Ishikawa (cell line): Measurements from ENCODE around the gene CMTM5.

Experiments used
- CEBPB ChIP-seq: IDR thresholded peaks from 2 replicates; pipeline ENCODE4 v1.6.1; 2012
- CREB1 ChIP-seq: IDR thresholded peaks from 2 replicates; pipeline ENCODE4 v1.6.1; 2012; ENCODE audit warnings: low read depth
- EGR1 ChIP-seq: IDR thresholded peaks from 2 replicates; pipeline ENCODE4 v1.6.1; 2012
- EP300 ChIP-seq: IDR thresholded peaks from 2 replicates; pipeline ENCODE4 v1.6.1; 2012; ENCODE audit warnings: borderline replicate concordance
- FOXM1 ChIP-seq: IDR thresholded peaks from 2 replicates; pipeline ENCODE4 v1.6.1; 2012; ENCODE audit warnings: low read depth, borderline replicate concordance
- NFIC ChIP-seq: IDR thresholded peaks from 2 replicates; pipeline ENCODE4 v1.6.1; 2012
- RAD21 ChIP-seq: IDR thresholded peaks from 2 replicates; pipeline ENCODE4 v1.6.1; 2012; ENCODE audit warnings: low read depth
- TAF1 ChIP-seq: IDR thresholded peaks from 2 replicates; pipeline ENCODE4 v1.6.1; 2012; ENCODE audit warnings: low read depth, mild to moderate bottlenecking
- TCF12 ChIP-seq: IDR thresholded peaks from 2 replicates; pipeline ENCODE4 v1.6.1; 2012; ENCODE audit warnings: low read depth
- TEAD4 ChIP-seq: IDR thresholded peaks from 2 replicates; pipeline ENCODE4 v1.6.1; 2012
- YY1 ChIP-seq: IDR thresholded peaks from 2 replicates; pipeline ENCODE4 v1.6.1; 2012; ENCODE audit warnings: low read depth
- ZBTB7A ChIP-seq: IDR thresholded peaks from 2 replicates; pipeline ENCODE4 v1.6.1; 2012; ENCODE audit warnings: low read depth
- TF ChIP-seq, protein P1 (sequence below): IDR thresholded peaks from 2 replicates; pipeline ENCODE4 v1.6.1; 2012
- TF ChIP-seq, protein P2 (sequence below): IDR thresholded peaks from 2 replicates; pipeline ENCODE4 v1.6.1; 2012
- TF ChIP-seq, protein P3 (sequence below): IDR thresholded peaks from 2 replicates; pipeline ENCODE4 v1.6.1; 2012; ENCODE audit warnings: low read depth, mild to moderate bottlenecking

Gene CMTM5

DNA sequence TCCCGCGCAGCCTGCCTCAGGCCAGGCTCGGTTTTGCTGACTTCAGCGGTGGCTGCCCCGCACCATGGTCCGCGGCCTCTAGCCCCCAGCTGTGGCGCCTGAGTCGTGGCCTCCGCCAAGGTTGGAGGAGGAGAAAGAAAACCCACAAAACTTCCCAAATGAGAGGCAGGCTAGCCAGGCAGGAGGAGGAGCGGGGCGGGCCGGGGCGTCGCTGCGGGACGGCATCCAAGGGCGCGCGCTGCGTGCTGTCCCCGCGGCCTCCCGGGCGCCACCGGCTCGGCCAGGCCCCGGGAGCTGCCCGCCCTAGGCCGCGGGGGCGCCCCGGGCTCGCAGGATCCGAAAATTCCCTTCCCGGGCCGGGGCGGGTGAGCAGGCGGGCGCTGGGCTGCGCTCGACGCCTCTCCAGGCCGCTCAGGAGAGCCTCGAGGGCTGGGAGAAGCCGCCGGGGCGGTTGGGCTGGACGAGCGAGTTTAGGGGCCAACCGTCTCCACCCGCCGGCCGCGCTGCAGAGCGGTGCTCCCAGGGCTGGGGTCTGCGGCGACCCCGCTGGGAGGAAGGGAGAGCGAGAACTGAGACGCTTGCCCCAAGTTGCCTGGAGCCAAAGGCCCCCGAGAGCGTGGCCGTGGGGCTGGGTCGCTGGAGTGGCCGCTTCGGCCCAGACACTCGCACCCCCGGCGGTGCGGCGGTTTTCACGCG is 11.7 kb upstream of the CMTM5 start, which contains the start of gene EFS:
EFS (minus strand) TSS at position 137 of the 696 bp plus-strand sequence. CDS start 147 bp downstream, outside the sequence.
- TF ChIP-seq EP300: no peak
- TF ChIP-seq, protein P1, sequence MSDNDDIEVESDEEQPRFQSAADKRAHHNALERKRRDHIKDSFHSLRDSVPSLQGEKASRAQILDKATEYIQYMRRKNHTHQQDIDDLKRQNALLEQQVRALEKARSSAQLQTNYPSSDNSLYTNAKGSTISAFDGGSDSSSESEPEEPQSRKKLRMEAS: no peak
- no peak for TF ChIP-seq ZBTB7A
- TF ChIP-seq FOXM1: no peak
- TF ChIP-seq, protein P2, sequence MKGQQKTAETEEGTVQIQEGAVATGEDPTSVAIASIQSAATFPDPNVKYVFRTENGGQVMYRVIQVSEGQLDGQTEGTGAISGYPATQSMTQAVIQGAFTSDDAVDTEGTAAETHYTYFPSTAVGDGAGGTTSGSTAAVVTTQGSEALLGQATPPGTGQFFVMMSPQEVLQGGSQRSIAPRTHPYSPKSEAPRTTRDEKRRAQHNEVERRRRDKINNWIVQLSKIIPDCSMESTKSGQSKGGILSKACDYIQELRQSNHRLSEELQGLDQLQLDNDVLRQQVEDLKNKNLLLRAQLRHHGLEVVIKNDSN: no peak
- no peak for TF ChIP-seq TAF1
- no peak for TF ChIP-seq RAD21

DNA sequence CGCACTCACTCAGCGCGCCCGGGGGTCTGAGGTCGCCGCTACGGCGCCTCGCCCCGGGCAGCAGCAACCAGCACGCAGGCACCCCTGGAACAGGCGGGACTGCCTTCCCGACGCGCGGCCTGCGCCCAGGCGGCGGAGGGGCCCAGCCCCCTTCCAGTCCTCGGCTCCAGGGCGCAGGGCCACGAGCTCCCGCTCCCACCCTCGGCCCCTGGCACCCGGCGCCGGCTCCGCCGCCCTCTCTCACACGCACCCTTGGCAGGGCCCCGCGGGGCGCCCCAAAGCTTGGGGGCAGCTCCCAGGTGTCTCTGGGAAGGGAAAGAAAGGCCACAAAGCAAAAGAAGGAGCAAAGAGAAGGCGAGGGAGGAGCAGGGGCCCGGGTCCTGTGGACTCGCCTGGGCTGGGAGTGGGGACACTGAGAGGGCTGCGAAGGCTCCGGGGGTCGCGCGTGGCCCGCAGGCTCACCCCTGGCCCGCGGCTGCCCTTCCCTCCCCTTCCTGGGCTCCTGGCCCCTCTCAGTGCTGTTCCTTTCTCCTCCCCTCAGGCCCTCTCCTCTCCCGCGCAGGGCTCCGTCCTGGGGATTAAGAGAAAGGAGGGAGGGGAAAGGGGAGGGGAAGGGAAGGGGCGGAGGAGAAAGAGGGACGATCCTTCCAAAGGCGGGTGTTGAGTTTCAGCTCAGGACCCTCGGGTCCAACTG is 11.0 kb upstream of the CMTM5 start:
- TF ChIP-seq TEAD4 (no peak), FOXM1 (no peak), EGR1 (no peak), NFIC (no peak), TAF1 (no peak), CEBPB (no peak), CREB1 (no peak), RAD21 (no peak), YY1 (no peak), ZBTB7A (no peak), EP300 (no peak), TCF12 (no peak)
- TF ChIP-seq, protein P3, sequence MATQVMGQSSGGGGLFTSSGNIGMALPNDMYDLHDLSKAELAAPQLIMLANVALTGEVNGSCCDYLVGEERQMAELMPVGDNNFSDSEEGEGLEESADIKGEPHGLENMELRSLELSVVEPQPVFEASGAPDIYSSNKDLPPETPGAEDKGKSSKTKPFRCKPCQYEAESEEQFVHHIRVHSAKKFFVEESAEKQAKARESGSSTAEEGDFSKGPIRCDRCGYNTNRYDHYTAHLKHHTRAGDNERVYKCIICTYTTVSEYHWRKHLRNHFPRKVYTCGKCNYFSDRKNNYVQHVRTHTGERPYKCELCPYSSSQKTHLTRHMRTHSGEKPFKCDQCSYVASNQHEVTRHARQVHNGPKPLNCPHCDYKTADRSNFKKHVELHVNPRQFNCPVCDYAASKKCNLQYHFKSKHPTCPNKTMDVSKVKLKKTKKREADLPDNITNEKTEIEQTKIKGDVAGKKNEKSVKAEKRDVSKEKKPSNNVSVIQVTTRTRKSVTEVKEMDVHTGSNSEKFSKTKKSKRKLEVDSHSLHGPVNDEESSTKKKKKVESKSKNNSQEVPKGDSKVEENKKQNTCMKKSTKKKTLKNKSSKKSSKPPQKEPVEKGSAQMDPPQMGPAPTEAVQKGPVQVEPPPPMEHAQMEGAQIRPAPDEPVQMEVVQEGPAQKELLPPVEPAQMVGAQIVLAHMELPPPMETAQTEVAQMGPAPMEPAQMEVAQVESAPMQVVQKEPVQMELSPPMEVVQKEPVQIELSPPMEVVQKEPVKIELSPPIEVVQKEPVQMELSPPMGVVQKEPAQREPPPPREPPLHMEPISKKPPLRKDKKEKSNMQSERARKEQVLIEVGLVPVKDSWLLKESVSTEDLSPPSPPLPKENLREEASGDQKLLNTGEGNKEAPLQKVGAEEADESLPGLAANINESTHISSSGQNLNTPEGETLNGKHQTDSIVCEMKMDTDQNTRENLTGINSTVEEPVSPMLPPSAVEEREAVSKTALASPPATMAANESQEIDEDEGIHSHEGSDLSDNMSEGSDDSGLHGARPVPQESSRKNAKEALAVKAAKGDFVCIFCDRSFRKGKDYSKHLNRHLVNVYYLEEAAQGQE: no peak
- TF ChIP-seq, protein P2: no peak
- TF ChIP-seq, protein P1: no peak

DNA sequence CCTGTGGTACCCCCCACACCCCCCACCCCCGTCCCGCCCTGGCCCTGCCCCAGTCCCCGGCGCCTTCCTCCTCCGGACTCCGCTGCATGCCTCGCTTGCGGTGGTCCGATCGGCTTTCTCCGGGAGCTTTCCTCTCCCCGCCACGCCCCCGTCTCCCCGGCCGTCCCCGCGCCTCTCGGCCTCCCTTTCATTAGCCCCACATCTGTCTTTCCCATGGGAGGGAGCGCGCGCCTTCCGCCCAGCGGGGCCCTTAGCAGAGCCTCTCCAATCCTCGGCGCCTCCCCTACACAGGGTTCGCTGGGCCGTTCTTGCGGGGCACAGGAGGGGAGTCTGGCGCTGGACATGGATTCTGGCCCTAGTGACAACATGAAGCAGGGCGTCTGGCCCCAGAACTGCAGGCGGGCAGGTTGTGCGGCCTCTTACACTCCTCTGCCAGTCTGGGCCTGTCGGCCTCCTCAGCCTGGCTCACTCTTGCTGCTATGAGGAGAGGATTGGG is 10.4 kb upstream of the CMTM5 start:
- TF ChIP-seq, protein P3: no peak
- no peak for TF ChIP-seq FOXM1
- TF ChIP-seq TEAD4: no peak
- no peak for TF ChIP-seq CEBPB
- TF ChIP-seq EGR1: no peak
- TF ChIP-seq, protein P2: no peak
- no peak for TF ChIP-seq TAF1
- TF ChIP-seq CREB1: no peak
- TF ChIP-seq NFIC: no peak
- TF ChIP-seq YY1: no peak
- no peak for TF ChIP-seq TCF12

DNA sequence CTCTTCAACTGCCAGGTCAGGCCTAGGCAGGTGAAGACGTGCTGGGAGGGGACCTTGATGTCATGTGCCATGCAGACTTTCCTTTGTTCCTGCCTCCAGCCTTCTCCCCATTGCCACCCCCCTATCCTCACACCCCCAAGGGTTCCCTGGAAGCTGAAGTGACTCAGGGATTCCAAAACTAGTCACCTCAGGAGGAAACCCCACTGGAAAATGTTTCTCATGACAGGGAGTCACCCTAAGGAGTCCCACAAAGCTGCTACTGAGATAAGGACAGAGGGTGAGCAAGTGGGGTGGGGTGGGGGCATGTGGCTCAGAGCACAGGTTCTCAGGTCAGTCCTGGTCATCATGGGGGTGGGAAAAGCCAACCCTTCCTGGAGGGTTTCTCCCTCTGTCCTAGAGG is 6.6 kb upstream of the CMTM5 start:
- TF ChIP-seq ZBTB7A (no peak), EGR1 (no peak), FOXM1 (no peak), TAF1 (no peak), TCF12 (no peak), TEAD4 (no peak), CREB1 (no peak), RAD21 (no peak), CEBPB (no peak), YY1 (no peak), NFIC (no peak), EP300 (no peak)
- TF ChIP-seq, protein P1: no peak
- TF ChIP-seq, protein P2: no peak
- TF ChIP-seq, protein P3: no peak
